HPDE6-E6E7 (cell line): Measurements from ENCODE around the gene RUBCN.
"Not testable (repeated sequence)": the region's sequence is repeated elsewhere in the genome, so short reads cannot be mapped to it uniquely, and the experiment has no call there.

Source experiments
- DNase-seq: peaks from one replicate; pipeline ENCODE4 v3.0.0; 2011; ENCODE audit warnings: missing footprints; ENCODE audit errors: extremely low spot score

Gene RUBCN

GRCh38 chr3:197658706-197659105, 78.0 kb downstream of the RUBCN start:
- not testable (repeated sequence) for DNase-seq

- not testable (repeated sequence) for DNase-seq
Observed at GRCh38 chr3:197657541-197658292, 79.0 kb downstream of the RUBCN start.

- not testable (repeated sequence) for DNase-seq
Observed at GRCh38 chr3:197656960-197657359, 79.7 kb downstream of the RUBCN start.

GRCh38 chr3:197656129-197656528, 80.6 kb downstream of the RUBCN start:
- not testable (repeated sequence) for DNase-seq

GRCh38 chr3:197654998-197655330, 81.7 kb downstream of the RUBCN start:
- DNase-seq = not testable (repeated sequence)

- not testable (repeated sequence) for DNase-seq
Observed at GRCh38 chr3:197654090-197654997, 82.4 kb downstream of the RUBCN start.

- not testable (repeated sequence) for DNase-seq
Observed at GRCh38 chr3:197652860-197653259, 83.8 kb downstream of the RUBCN start.

- not testable (repeated sequence) for DNase-seq
Observed at GRCh38 chr3:197647649-197648048, 89.1 kb downstream of the RUBCN start.

- DNase-seq = not testable (repeated sequence)
Observed at GRCh38 chr3:197647191-197647590, 89.5 kb downstream of the RUBCN start.

- DNase-seq = not testable (repeated sequence)
Observed at GRCh38 chr3:197646294-197646693, 90.4 kb downstream of the RUBCN start.

- not testable (repeated sequence) for DNase-seq
Observed at GRCh38 chr3:197637556-197637955, 99.1 kb downstream of the RUBCN start.

GRCh38 chr3:197631989-197632388, 104.7 kb downstream of the RUBCN start:
- not testable (repeated sequence) for DNase-seq

- DNase-seq = not testable (repeated sequence)
Observed at GRCh38 chr3:197630766-197631165, 105.9 kb downstream of the RUBCN start.

GRCh38 chr3:197629286-197629685, 107.4 kb downstream of the RUBCN start:
- not testable (repeated sequence) for DNase-seq

GRCh38 chr3:197627772-197628523, 108.8 kb downstream of the RUBCN start:
- DNase-seq = not testable (repeated sequence)

- DNase-seq = not testable (repeated sequence)
Observed at GRCh38 chr3:197627158-197627771, 109.4 kb downstream of the RUBCN start.

- not testable (repeated sequence) for DNase-seq
Observed at GRCh38 chr3:197626404-197627157, 110.1 kb downstream of the RUBCN start.

GRCh38 chr3:197621478-197621877, 115.2 kb downstream of the RUBCN start:
- DNase-seq = not testable (repeated sequence)
